Fibroblast of skin of right biceps (primary cell): ENCODE measurements around the gene ARRB1.
A peak's percentile ranks its signal among the peaks of the same experiment; 100 is the strongest.
"Not testable (repeated sequence)": the region's sequence is repeated elsewhere in the genome, so short reads cannot be mapped to it uniquely, and the experiment has no call there.

Experiments
- DNase-seq: peaks from one replicate; pipeline ENCODE4 v3.0.0-alpha.2; 2013

ARRB1 gene

GRCh38 chr11:75371949-75372876 lies 20.8 kb upstream of the ARRB1 start:
- DNase-seq: no peak

- no peak for DNase-seq
Measured at GRCh38 chr11:75369560-75370255, 18.2 kb upstream of the ARRB1 start.

GRCh38 chr11:75366826-75367225 lies 15.4 kb upstream of the ARRB1 start:
- DNase-seq: not testable (repeated sequence)

- DNase-seq: peak; percentile 55
Measured at GRCh38 chr11:75365711-75366181, 14.3 kb upstream of the ARRB1 start.

GRCh38 chr11:75362285-75362684 lies 10.8 kb upstream of the ARRB1 start:
- not testable (repeated sequence) for DNase-seq

- peak; percentile 43 for DNase-seq
Measured at GRCh38 chr11:75356613-75357012, 5.2 kb upstream of the ARRB1 start.

GRCh38 chr11:75355051-75355450 lies 3.6 kb upstream of the ARRB1 start:
- DNase-seq: no peak

- DNase-seq: no peak
Measured at GRCh38 chr11:75352588-75353206, 1.2 kb upstream of the ARRB1 start.

GRCh38 chr11:75351791-75352587 lies 528 bp upstream of the ARRB1 start:
- peak; percentile 52 for DNase-seq

- no peak for DNase-seq
Measured at GRCh38 chr11:75350743-75351540, 519 bp downstream of the ARRB1 start.

GRCh38 chr11:75350122-75350742 lies 1.2 kb downstream of the ARRB1 start:
- DNase-seq: no peak

GRCh38 chr11:75349521-75350116 lies 1.8 kb downstream of the ARRB1 start:
- no peak for DNase-seq

- peak; percentile 91 for DNase-seq
Measured at GRCh38 chr11:75347781-75348566, 3.5 kb downstream of the ARRB1 start.

- DNase-seq: no peak
Measured at GRCh38 chr11:75346912-75347647, 4.4 kb downstream of the ARRB1 start.

- DNase-seq: no peak
Measured at GRCh38 chr11:75346296-75346695, 5.2 kb downstream of the ARRB1 start.

- no peak for DNase-seq
Measured at GRCh38 chr11:75345455-75346160, 5.9 kb downstream of the ARRB1 start.

GRCh38 chr11:75344761-75345454 lies 6.6 kb downstream of the ARRB1 start:
- no peak for DNase-seq

GRCh38 chr11:75344186-75344585 lies 7.3 kb downstream of the ARRB1 start:
- DNase-seq: no peak
